SIG-M5 (cell line): ENCODE data around the gene DDX1.
A peak's percentile ranks its signal among the peaks of the same experiment; 100 is the strongest.

Source experiments
- DNase-seq: peaks from one replicate; lab custom pipeline; 2025; lab: John Stamatoyannopoulos, UW

DDX1 gene

GRCh38 chr2:15630121-15630977 is 38.7 kb downstream of the DDX1 start:
- no peak for DNase-seq

- no peak for DNase-seq
Measured at GRCh38 chr2:15630978-15631719, 39.5 kb downstream of the DDX1 start.

GRCh38 chr2:15631883-15632282 is 40.2 kb downstream of the DDX1 start:
- no peak for DNase-seq

- no peak for DNase-seq
Measured at GRCh38 chr2:15633043-15633970, 41.6 kb downstream of the DDX1 start.

- DNase-seq, result no peak
Measured at GRCh38 chr2:15633971-15634346, 42.3 kb downstream of the DDX1 start.

GRCh38 chr2:15634846-15635490 is 43.3 kb downstream of the DDX1 start:
- no peak for DNase-seq

- DNase-seq, result peak; percentile 9
Measured at GRCh38 chr2:15636972-15637785, 45.5 kb downstream of the DDX1 start.

GRCh38 chr2:15638720-15639119 is 47.1 kb downstream of the DDX1 start:
- no peak for DNase-seq

- no peak for DNase-seq
Measured at GRCh38 chr2:15639323-15640251, 47.9 kb downstream of the DDX1 start.

GRCh38 chr2:15640261-15640711 is 48.6 kb downstream of the DDX1 start:
- no peak for DNase-seq

GRCh38 chr2:15640784-15641183 is 49.1 kb downstream of the DDX1 start:
- no peak for DNase-seq

GRCh38 chr2:15641530-15641982 is 49.9 kb downstream of the DDX1 start:
- no peak for DNase-seq

GRCh38 chr2:15642011-15642814 is 50.5 kb downstream of the DDX1 start:
- no peak for DNase-seq

GRCh38 chr2:15642815-15643500 is 51.3 kb downstream of the DDX1 start:
- DNase-seq, result no peak

- DNase-seq, result no peak
Measured at GRCh38 chr2:15643791-15644585, 52.3 kb downstream of the DDX1 start.

GRCh38 chr2:15645300-15645699 is 53.6 kb downstream of the DDX1 start:
- no peak for DNase-seq

- DNase-seq, result no peak
Measured at GRCh38 chr2:15645720-15646385, 54.2 kb downstream of the DDX1 start.
